HG03066 (cell line): ENCODE data around the gene SLC47A1.
"Not testable (repeated sequence)": the region's sequence is repeated elsewhere in the genome, so short reads cannot be mapped to it uniquely, and the experiment has no call there.

ENCODE experiments used
- ATAC-seq: cut with Tn5 transposase; IDR thresholded peaks from one replicate; pipeline ENCODE4 v1.9.1; 2021; ENCODE audit warnings: low read depth; ENCODE audit not compliant: unreplicated experiment

The SLC47A1 gene

GRCh38 chr17:19551591-19552148 is 18.0 kb downstream of the SLC47A1 start:
- no peak for ATAC-seq

GRCh38 chr17:19553036-19553435 is 19.4 kb downstream of the SLC47A1 start:
- no peak for ATAC-seq

GRCh38 chr17:19554393-19554792 is 20.7 kb downstream of the SLC47A1 start:
- no peak for ATAC-seq

GRCh38 chr17:19555746-19556145 is 22.1 kb downstream of the SLC47A1 start:
- ATAC-seq: no peak

GRCh38 chr17:19558946-19559345 is 25.3 kb downstream of the SLC47A1 start:
- ATAC-seq: no peak

- ATAC-seq: no peak
These were observed 28.2 kb downstream of the SLC47A1 start for GRCh38 chr17:19561697-19562318.

- no peak for ATAC-seq
These were observed 32.3 kb downstream of the SLC47A1 start for GRCh38 chr17:19565817-19566575.

GRCh38 chr17:19567216-19568015 is 33.8 kb downstream of the SLC47A1 start:
- no peak for ATAC-seq

GRCh38 chr17:19568016-19568350 is 34.3 kb downstream of the SLC47A1 start:
- no peak for ATAC-seq

GRCh38 chr17:19569785-19570543 is 36.3 kb downstream of the SLC47A1 start:
- no peak for ATAC-seq

- no peak for ATAC-seq
These were observed 36.9 kb downstream of the SLC47A1 start for GRCh38 chr17:19570544-19571062.

- ATAC-seq: no peak
These were observed 39.4 kb downstream of the SLC47A1 start for GRCh38 chr17:19573075-19573474.

- no peak for ATAC-seq
These were observed 41.3 kb downstream of the SLC47A1 start for GRCh38 chr17:19574956-19575355.

GRCh38 chr17:19578545-19578944 is 44.9 kb downstream of the SLC47A1 start:
- no peak for ATAC-seq

- no peak for ATAC-seq
These were observed 45.6 kb downstream of the SLC47A1 start for GRCh38 chr17:19579192-19579761.

- no peak for ATAC-seq
These were observed 46.4 kb downstream of the SLC47A1 start for GRCh38 chr17:19579867-19580565.

- ATAC-seq: not testable (repeated sequence)
These were observed 46.9 kb downstream of the SLC47A1 start for GRCh38 chr17:19580566-19580920.

- ATAC-seq: not testable (repeated sequence)
These were observed 48.5 kb downstream of the SLC47A1 start for GRCh38 chr17:19582152-19582551.

- no peak for ATAC-seq
These were observed 50.2 kb downstream of the SLC47A1 start for GRCh38 chr17:19583871-19584270.
